ENCODE data around the gene TUBA1C.

DNA sequence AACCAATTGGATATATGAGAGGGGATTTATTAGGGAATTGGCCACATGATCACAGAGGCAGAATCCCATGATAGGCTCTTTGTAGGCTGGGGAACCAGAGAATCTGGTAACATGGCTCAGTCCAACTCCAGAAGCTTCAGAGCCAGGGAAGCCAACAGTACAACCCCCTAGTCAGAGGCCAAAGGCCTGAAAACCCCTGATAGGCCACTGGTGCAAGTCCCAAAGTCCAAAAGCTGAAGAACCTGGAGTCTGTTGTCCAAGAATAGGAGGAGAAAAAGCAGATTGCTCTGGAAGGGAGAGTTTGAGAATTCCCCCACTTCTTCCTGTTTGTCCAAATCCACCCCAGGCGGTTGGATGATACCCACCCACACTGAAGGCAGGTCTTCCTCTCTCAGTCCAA, 49.9 kb downstream of the TUBA1C start:
- TF ChIP-seq, protein P1, sequence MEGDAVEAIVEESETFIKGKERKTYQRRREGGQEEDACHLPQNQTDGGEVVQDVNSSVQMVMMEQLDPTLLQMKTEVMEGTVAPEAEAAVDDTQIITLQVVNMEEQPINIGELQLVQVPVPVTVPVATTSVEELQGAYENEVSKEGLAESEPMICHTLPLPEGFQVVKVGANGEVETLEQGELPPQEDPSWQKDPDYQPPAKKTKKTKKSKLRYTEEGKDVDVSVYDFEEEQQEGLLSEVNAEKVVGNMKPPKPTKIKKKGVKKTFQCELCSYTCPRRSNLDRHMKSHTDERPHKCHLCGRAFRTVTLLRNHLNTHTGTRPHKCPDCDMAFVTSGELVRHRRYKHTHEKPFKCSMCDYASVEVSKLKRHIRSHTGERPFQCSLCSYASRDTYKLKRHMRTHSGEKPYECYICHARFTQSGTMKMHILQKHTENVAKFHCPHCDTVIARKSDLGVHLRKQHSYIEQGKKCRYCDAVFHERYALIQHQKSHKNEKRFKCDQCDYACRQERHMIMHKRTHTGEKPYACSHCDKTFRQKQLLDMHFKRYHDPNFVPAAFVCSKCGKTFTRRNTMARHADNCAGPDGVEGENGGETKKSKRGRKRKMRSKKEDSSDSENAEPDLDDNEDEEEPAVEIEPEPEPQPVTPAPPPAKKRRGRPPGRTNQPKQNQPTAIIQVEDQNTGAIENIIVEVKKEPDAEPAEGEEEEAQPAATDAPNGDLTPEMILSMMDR (IDR thresholded peaks at IDR 0.05): no peak
- TF ChIP-seq POLR2A (IDR thresholded peaks at IDR 0.05) (no peak), EP300 (IDR thresholded peaks at IDR 0.05) (no peak)
